Activated CD4-positive, alpha-beta T cell treated with anti-CD3 and anti-CD28 coated beads, Interleukin-2, amount 10 ng/mL, durations not matched to agents 24 days and 14 days (primary cell): ENCODE results near the gene LAMC2. TPM values are rescaled to one million over a fixed set of nuclear protein-coding genes. Genes with fewer than 3 reads are reported as not detected.

Experiments
- DNase-seq: peaks from one replicate; pipeline ENCODE4 v3.0.0; 2022
- H3K27ac Mint-ChIP-seq: one replicate; pipeline ENCODE4 v1.8.0; 2022; ENCODE audit warnings: mild to moderate bottlenecking, mixed read lengths
- H3K27me3 Mint-ChIP-seq: one replicate; pipeline ENCODE4 v1.8.0; 2022; ENCODE audit warnings: mixed read lengths
- H3K36me3 Mint-ChIP-seq: one replicate; pipeline ENCODE4 v1.8.0; 2022; ENCODE audit warnings: low read depth, mild to moderate bottlenecking, mixed read lengths
- H3K4me1 Mint-ChIP-seq: one replicate; pipeline ENCODE4 v1.8.0; 2021; ENCODE audit warnings: mixed read lengths
- H3K4me3 Mint-ChIP-seq: one replicate; pipeline ENCODE4 v1.8.0; 2022; ENCODE audit warnings: mild to moderate bottlenecking, moderate library complexity, mixed read lengths
- H3K9me3 Mint-ChIP-seq: one replicate; pipeline ENCODE4 v1.8.0; 2021; ENCODE audit warnings: mixed read lengths
- intact Hi-C: fragments of 100-400 bp; cut with micrococcal nuclease; formaldehyde crosslinking; loops from one replicate; pipeline ENCODE4 v1.15.1; 2023
- total RNA-seq: library from RNA; stranded (reverse); gene quantifications from 2 replicates; pipeline ENCODE4 v1.2.3, GENCODE V29; 2022

LAMC2 gene
- total RNA-seq, 1 donor from 2014 or later: 0.07 TPM

GRCh38 chr1:183155939-183156338 lies 30.1 kb upstream of the LAMC2 start:
- Mint-ChIP-seq H3K27me3 (peaks cover 8% of the 10 kb centered on the region), H3K9me3 (no peaks in the 10 kb centered on the region), H3K36me3 (no peaks in the 10 kb centered on the region), H3K4me3 (no peak overlapping the region), H3K27ac (no peak overlapping the region), H3K4me1 (no peaks in the 10 kb centered on the region)
- intact Hi-C loops: no loop called here
- no peak for DNase-seq

- no peak for DNase-seq
- no peaks in the 10 kb centered on the region for H3K9me3 Mint-ChIP-seq
- intact Hi-C loops: no loop called here
- H3K27ac Mint-ChIP-seq: no peak overlapping the region
- H3K27me3 Mint-ChIP-seq: peaks cover 6% of the 10 kb centered on the region
- H3K4me1 Mint-ChIP-seq: no peaks in the 10 kb centered on the region
- no peaks in the 10 kb centered on the region for H3K36me3 Mint-ChIP-seq
- no peak overlapping the region for H3K4me3 Mint-ChIP-seq
Measured at GRCh38 chr1:183159960-183160359, 26.1 kb upstream of the LAMC2 start.

- H3K4me3 Mint-ChIP-seq: no peak overlapping the region
- intact Hi-C loops: no loop called here
- H3K27ac Mint-ChIP-seq: no peak overlapping the region
- no peaks in the 10 kb centered on the region for H3K9me3 Mint-ChIP-seq
- no peaks in the 10 kb centered on the region for H3K36me3 Mint-ChIP-seq
- DNase-seq: no peak
- H3K27me3 Mint-ChIP-seq: no peaks in the 10 kb centered on the region
- no peaks in the 10 kb centered on the region for H3K4me1 Mint-ChIP-seq
Measured at GRCh38 chr1:183161391-183161790, 24.7 kb upstream of the LAMC2 start.

GRCh38 chr1:183163316-183163715 lies 22.7 kb upstream of the LAMC2 start:
- Mint-ChIP-seq H3K9me3 (no peaks in the 10 kb centered on the region), H3K4me1 (no peaks in the 10 kb centered on the region), H3K36me3 (no peaks in the 10 kb centered on the region), H3K27me3 (no peaks in the 10 kb centered on the region), H3K4me3 (no peak overlapping the region), H3K27ac (no peak overlapping the region)
- no peak for DNase-seq
- intact Hi-C loops: no loop called here

- Mint-ChIP-seq H3K4me3 (no peak overlapping the region), H3K27me3 (peaks cover 2% of the 10 kb centered on the region), H3K9me3 (no peaks in the 10 kb centered on the region), H3K4me1 (no peaks in the 10 kb centered on the region), H3K27ac (no peak overlapping the region), H3K36me3 (no peaks in the 10 kb centered on the region)
- intact Hi-C loops: no loop called here
- no peak for DNase-seq
Measured at GRCh38 chr1:183164340-183164739, 21.7 kb upstream of the LAMC2 start.

GRCh38 chr1:183164963-183165362 lies 21.1 kb upstream of the LAMC2 start:
- H3K36me3 Mint-ChIP-seq: no peaks in the 10 kb centered on the region
- intact Hi-C loops: no loop called here
- H3K4me3 Mint-ChIP-seq: no peak overlapping the region
- H3K27ac Mint-ChIP-seq: no peak overlapping the region
- H3K27me3 Mint-ChIP-seq: peaks cover 2% of the 10 kb centered on the region
- no peak for DNase-seq
- H3K9me3 Mint-ChIP-seq: no peaks in the 10 kb centered on the region
- no peaks in the 10 kb centered on the region for H3K4me1 Mint-ChIP-seq

GRCh38 chr1:183165456-183165855 lies 20.6 kb upstream of the LAMC2 start:
- intact Hi-C loops: no loop called here
- Mint-ChIP-seq H3K36me3 (no peaks in the 10 kb centered on the region), H3K9me3 (no peaks in the 10 kb centered on the region)

GRCh38 chr1:183166454-183166853 lies 19.6 kb upstream of the LAMC2 start:
- Mint-ChIP-seq H3K27me3 (peaks cover 3% of the 10 kb centered on the region), H3K9me3 (no peaks in the 10 kb centered on the region), H3K4me3 (no peak overlapping the region), H3K36me3 (no peaks in the 10 kb centered on the region), H3K4me1 (no peaks in the 10 kb centered on the region), H3K27ac (no peak overlapping the region)
- intact Hi-C loops: no loop called here
- no peak for DNase-seq

More at GRCh38 chr1:183165456-183165855, 20.6 kb upstream of the LAMC2 start:
- no peak overlapping the region for H3K4me3 Mint-ChIP-seq
- peaks cover 2% of the 10 kb centered on the region for H3K27me3 Mint-ChIP-seq
- no peak for DNase-seq
- no peaks in the 10 kb centered on the region for H3K4me1 Mint-ChIP-seq
- H3K27ac Mint-ChIP-seq: no peak overlapping the region

- no peak overlapping the region for H3K27ac Mint-ChIP-seq
- H3K4me1 Mint-ChIP-seq: no peaks in the 10 kb centered on the region
- DNase-seq: no peak
- H3K9me3 Mint-ChIP-seq: no peaks in the 10 kb centered on the region
- H3K4me3 Mint-ChIP-seq: no peak overlapping the region
- intact Hi-C loops: no loop called here
- no peaks in the 10 kb centered on the region for H3K36me3 Mint-ChIP-seq
- H3K27me3 Mint-ChIP-seq: peaks cover 6% of the 10 kb centered on the region
Measured at GRCh38 chr1:183167676-183168075, 18.4 kb upstream of the LAMC2 start.

GRCh38 chr1:183168308-183168707 lies 17.8 kb upstream of the LAMC2 start:
- Mint-ChIP-seq H3K27ac (no peak overlapping the region), H3K27me3 (peaks cover 6% of the 10 kb centered on the region), H3K4me3 (no peak overlapping the region), H3K9me3 (no peaks in the 10 kb centered on the region), H3K36me3 (no peaks in the 10 kb centered on the region), H3K4me1 (no peaks in the 10 kb centered on the region)
- intact Hi-C loops: no loop called here
- DNase-seq: no peak

- Mint-ChIP-seq H3K36me3 (no peaks in the 10 kb centered on the region), H3K4me3 (no peak overlapping the region), H3K27ac (no peak overlapping the region), H3K4me1 (no peaks in the 10 kb centered on the region), H3K9me3 (no peaks in the 10 kb centered on the region), H3K27me3 (peaks cover 8% of the 10 kb centered on the region)
- DNase-seq: no peak
- intact Hi-C loops: no loop called here
Measured at GRCh38 chr1:183173828-183174227, 12.2 kb upstream of the LAMC2 start.

GRCh38 chr1:183175631-183176030 lies 10.4 kb upstream of the LAMC2 start:
- no peak overlapping the region for H3K27ac Mint-ChIP-seq

GRCh38 chr1:183178545-183178944 lies 7.5 kb upstream of the LAMC2 start:
- Mint-ChIP-seq H3K4me1 (peaks cover 10% of the 10 kb centered on the region), H3K4me3 (no peak overlapping the region), H3K9me3 (no peaks in the 10 kb centered on the region)

More at GRCh38 chr1:183175631-183176030, 10.4 kb upstream of the LAMC2 start:
- H3K27me3 Mint-ChIP-seq: peaks cover 6% of the 10 kb centered on the region
- intact Hi-C loops: no loop called here
- H3K9me3 Mint-ChIP-seq: no peaks in the 10 kb centered on the region
- H3K36me3 Mint-ChIP-seq: no peaks in the 10 kb centered on the region
- H3K4me1 Mint-ChIP-seq: peaks cover 6% of the 10 kb centered on the region
- H3K4me3 Mint-ChIP-seq: no peak overlapping the region
- DNase-seq: no peak

GRCh38 chr1:183179033-183179432 lies 7.0 kb upstream of the LAMC2 start:
- no peaks in the 10 kb centered on the region for H3K36me3 Mint-ChIP-seq
- no peak for DNase-seq
- H3K4me3 Mint-ChIP-seq: no peak overlapping the region
- H3K27me3 Mint-ChIP-seq: peaks cover 2% of the 10 kb centered on the region
- no peak overlapping the region for H3K27ac Mint-ChIP-seq
- H3K4me1 Mint-ChIP-seq: peaks cover 10% of the 10 kb centered on the region
- intact Hi-C loops: no loop called here
- H3K9me3 Mint-ChIP-seq: no peaks in the 10 kb centered on the region

More at GRCh38 chr1:183178545-183178944, 7.5 kb upstream of the LAMC2 start:
- DNase-seq: no peak
- intact Hi-C loops: no loop called here
- Mint-ChIP-seq H3K36me3 (no peaks in the 10 kb centered on the region), H3K27ac (no peak overlapping the region), H3K27me3 (peaks cover 2% of the 10 kb centered on the region)

- intact Hi-C loops: no loop called here
- Mint-ChIP-seq H3K27ac (no peak overlapping the region), H3K4me1 (peaks cover 10% of the 10 kb centered on the region), H3K4me3 (no peak overlapping the region), H3K27me3 (no peaks in the 10 kb centered on the region), H3K36me3 (no peaks in the 10 kb centered on the region), H3K9me3 (no peaks in the 10 kb centered on the region)
- no peak for DNase-seq
Measured at GRCh38 chr1:183180218-183180617, 5.8 kb upstream of the LAMC2 start.
